Pons (tissue), 1 donor: ENCODE data around the gene SNX14.

Source experiments
- DNase-seq: peaks from one replicate; pipeline ENCODE4 v3.0.0-alpha.2; 2016; ENCODE audit warnings: low spot score

SNX14 gene

GRCh38 chr6:85463621-85464259 lies 129.9 kb downstream of the SNX14 start:
- DNase-seq, result no peak

- no peak for DNase-seq
Measured at GRCh38 chr6:85462673-85463072, 131.0 kb downstream of the SNX14 start.

- no peak for DNase-seq
Measured at GRCh38 chr6:85461798-85462170, 131.9 kb downstream of the SNX14 start.

- no peak for DNase-seq
Measured at GRCh38 chr6:85460921-85461797, 132.5 kb downstream of the SNX14 start.

GRCh38 chr6:85460154-85460920 lies 133.3 kb downstream of the SNX14 start:
- no peak for DNase-seq

GRCh38 chr6:85459224-85459901 lies 134.3 kb downstream of the SNX14 start:
- no peak for DNase-seq

GRCh38 chr6:85458782-85459181 lies 134.9 kb downstream of the SNX14 start:
- DNase-seq, result no peak

GRCh38 chr6:85458184-85458583 lies 135.5 kb downstream of the SNX14 start:
- no peak for DNase-seq

- no peak for DNase-seq
Measured at GRCh38 chr6:85456782-85457181, 136.9 kb downstream of the SNX14 start.
